Fibroblast of the conjunctiva (primary cell): Measurements from ENCODE around the gene FILIP1L.

ENCODE experiments used
- DNase-seq: peaks from one replicate; pipeline ENCODE4 v3.0.0-alpha.2; 2010; ENCODE audit warnings: low read depth

FILIP1L gene

GRCh38 chr3:99923873-99924272, 190.4 kb downstream of the FILIP1L start:
- DNase-seq: no peak

GRCh38 chr3:99921986-99922385, 192.3 kb downstream of the FILIP1L start:
- DNase-seq: no peak

GRCh38 chr3:99921377-99921695, 193.0 kb downstream of the FILIP1L start:
- DNase-seq: no peak

DNA sequence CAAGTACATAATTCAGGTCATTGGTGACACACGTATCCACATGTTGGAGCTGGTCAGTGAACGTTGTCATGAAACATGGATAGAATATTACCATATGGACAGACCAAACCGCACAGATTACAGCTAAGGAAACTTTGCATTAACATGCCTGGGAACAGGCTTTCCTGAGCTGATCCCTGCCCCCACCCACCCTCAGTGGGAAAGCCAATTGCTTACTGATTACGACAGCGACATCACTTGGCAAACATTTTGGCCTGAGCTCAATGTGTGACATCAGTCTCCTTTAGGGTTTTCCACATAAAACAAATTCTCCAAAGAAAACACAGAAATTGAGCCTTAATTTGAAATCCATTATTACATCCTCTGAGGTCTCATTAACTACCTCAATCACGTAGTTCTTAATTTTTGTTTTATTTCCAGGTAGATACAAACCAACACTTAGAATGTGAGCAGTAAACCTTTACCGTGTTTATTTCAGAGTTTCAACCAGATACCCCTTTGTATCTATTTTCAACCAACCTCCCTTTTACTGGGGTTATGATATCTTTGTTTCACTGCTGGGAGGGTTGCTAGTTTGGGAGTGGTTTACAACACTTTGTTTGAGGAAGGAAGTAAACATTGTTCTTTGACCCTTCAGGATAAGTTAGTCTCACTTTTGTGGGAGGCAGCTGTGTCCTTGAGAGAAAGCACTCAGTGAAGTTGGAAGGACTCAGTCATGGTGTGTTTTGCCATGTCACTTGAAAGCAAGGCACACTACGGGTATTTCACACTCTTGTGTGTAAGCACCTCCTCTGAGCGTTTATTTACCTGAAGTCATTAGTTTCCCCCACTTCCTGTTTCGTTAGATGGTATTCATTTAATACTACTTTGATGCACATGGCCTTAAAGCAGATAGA, 193.6 kb downstream of the FILIP1L start:
- DNase-seq: no peak

GRCh38 chr3:99919694-99920093, 194.6 kb downstream of the FILIP1L start:
- no peak for DNase-seq

GRCh38 chr3:99918715-99919114, 195.6 kb downstream of the FILIP1L start:
- no peak for DNase-seq

DNA sequence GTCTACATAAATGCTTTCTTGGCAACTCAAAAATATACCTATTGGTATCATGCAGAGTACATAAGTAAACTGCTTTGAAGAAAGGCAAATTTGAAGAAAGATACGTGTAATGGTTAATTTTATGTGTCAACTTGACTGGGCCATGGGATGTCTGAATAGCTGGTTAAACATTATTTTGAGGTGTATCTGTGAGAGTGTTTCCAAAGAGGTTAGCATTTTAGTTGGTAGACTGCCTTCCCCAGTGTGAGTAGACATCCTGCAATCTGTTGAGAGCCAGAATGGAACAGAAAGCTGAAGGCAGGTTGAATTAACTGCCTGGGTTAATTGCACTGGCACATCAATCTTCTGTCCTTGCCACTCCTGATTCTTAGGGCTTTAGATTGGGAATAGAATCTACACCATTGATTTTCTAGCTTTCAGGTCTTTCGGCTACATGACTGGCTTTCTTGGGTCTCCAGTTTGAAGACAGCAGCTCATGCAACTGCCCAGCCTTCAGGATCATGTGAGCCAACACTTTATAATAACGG, 198.3 kb downstream of the FILIP1L start:
- no peak for DNase-seq

DNA sequence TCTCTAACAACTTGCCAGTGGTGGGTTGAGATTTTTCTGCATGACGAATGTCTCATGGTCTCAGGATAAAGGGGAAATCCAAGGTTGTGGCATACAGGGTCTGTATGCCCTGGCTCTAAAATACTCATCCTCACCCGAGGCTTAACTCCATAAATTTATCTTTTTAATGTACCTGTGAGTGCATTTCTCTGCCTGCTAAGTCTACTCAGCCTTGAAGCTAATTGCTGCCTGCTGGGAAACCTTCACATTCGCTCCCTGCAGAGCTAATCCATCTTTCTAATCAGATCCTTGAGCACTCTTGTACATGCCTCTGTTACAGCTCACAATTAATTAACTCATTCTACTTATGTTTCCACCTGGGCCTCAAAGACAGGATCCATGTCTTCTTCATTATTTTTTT, 202.9 kb downstream of the FILIP1L start:
- no peak for DNase-seq

DNA sequence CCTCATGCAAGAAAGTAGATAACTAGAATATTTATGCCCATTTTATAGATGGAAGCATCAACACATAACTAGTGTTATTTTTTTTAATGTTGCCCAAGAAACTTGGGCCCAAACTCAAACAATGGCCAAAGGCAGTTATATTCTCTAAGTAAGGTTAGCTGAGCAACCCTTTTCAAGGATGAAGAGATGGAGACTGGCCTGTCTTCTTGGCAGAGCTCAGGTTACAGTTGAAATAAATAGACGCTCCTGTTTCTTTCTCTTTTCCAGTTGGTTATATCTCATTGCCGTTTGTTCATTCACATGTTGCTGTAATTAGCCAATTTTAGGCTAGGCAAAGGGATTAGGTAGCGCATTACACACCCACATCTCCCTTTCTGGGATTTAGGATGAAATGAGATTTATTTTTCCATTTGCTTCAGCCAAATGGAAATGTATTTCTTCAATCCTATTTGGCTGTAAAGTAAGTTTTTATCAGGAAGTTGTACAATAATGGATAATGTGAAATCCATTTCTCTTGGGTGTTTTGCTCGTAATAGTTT, 203.5 kb downstream of the FILIP1L start:
- DNase-seq: no peak

GRCh38 chr3:99909714-99910495, 204.4 kb downstream of the FILIP1L start:
- peak; percentile 23 for DNase-seq

GRCh38 chr3:99907959-99908544, 206.2 kb downstream of the FILIP1L start:
- no peak for DNase-seq

DNA sequence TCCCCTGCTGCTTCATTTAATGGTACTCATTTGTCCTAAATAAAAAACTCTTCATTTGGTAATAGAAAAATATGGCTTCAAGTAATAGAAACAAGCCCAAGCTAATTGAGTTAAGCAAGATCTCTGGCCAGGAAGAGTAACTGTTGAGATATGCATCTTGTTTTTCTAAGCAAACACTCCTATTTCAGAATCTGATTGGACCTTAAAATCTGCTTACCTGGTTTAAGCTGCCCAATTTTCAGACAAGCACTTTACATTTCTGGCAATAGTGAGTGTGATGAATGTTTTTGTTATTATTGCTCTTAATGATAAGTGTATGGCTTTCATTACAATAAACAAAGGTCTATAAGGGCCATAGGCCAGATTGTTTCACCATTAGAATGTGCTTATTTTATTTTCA, 210.4 kb downstream of the FILIP1L start:
- DNase-seq: no peak

GRCh38 chr3:99902091-99902490, 212.2 kb downstream of the FILIP1L start:
- no peak for DNase-seq

- DNase-seq: peak; percentile 78
Measured at GRCh38 chr3:99901200-99901926, 212.9 kb downstream of the FILIP1L start.

- no peak for DNase-seq
Measured at GRCh38 chr3:99900248-99900647, 214.1 kb downstream of the FILIP1L start.

DNA sequence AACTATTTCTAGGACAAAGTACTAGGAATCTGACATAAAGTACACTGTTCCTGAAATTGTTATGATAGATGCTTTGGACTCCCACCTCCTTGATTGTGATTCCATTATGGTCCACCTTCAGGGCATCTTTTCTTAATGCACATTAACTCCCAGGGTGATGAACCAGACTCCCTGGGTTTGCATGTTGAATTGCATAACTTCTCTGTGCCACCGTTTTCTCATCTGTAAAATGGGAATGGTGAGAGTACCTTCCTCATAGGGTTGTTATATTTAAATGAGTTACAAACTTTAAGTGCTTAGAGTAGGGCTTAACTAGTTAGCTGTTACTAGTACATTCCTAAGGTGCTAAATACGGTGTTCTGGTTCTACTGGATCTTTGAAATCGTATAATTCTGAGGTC, 214.7 kb downstream of the FILIP1L start:
- no peak for DNase-seq

DNA sequence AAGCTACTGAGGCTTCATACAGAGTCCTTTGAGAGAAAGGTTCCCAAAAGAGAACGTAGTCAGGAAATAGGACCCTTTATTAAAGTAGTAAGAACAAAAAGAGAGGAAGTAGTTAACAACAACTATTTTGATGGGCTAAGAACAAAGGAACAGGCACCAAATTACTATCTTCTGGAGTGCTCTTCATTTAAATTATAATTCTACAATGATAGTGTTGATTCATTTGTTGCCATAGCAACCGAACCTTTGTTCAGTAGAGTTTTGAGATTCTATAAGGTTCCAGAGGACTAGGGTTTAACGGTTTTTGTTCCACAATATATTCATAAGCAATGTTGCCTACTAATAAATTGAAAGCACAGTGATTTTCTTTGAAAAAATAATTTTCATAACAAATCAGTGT, 217.8 kb downstream of the FILIP1L start:
- no peak for DNase-seq

GRCh38 chr3:99895703-99896441, 218.4 kb downstream of the FILIP1L start:
- peak; percentile 83 for DNase-seq

GRCh38 chr3:99895131-99895696, 219.1 kb downstream of the FILIP1L start:
- no peak for DNase-seq

GRCh38 chr3:99892332-99892731, 222.0 kb downstream of the FILIP1L start:
- DNase-seq: no peak
